GM21447 (cell line): ENCODE measurements around the gene CCDC82.

Experiments used
- ATAC-seq: cut with Tn5 transposase; IDR thresholded peaks from one replicate; pipeline ENCODE4 v1.9.1; 2021; ENCODE audit not compliant: unreplicated experiment

CCDC82 gene

GRCh38 chr11:96329855-96330510 is 59.7 kb downstream of the CCDC82 start:
- no peak for ATAC-seq

- ATAC-seq: no peak
Observed at GRCh38 chr11:96329419-96329818, 60.3 kb downstream of the CCDC82 start.

- no peak for ATAC-seq
Observed at GRCh38 chr11:96328395-96329010, 61.2 kb downstream of the CCDC82 start.

- no peak for ATAC-seq
Observed at GRCh38 chr11:96326959-96327358, 62.8 kb downstream of the CCDC82 start.

- ATAC-seq: no peak
Observed at GRCh38 chr11:96324912-96325311, 64.8 kb downstream of the CCDC82 start.

GRCh38 chr11:96323642-96323985 is 66.1 kb downstream of the CCDC82 start:
- ATAC-seq: no peak

- ATAC-seq: no peak
Observed at GRCh38 chr11:96322775-96323641, 66.7 kb downstream of the CCDC82 start.

- ATAC-seq: no peak
Observed at GRCh38 chr11:96321091-96321490, 68.6 kb downstream of the CCDC82 start.

- no peak for ATAC-seq
Observed at GRCh38 chr11:96319898-96320656, 69.6 kb downstream of the CCDC82 start.

- no peak for ATAC-seq
Observed at GRCh38 chr11:96318850-96319249, 70.9 kb downstream of the CCDC82 start.

- no peak for ATAC-seq
Observed at GRCh38 chr11:96318399-96318798, 71.3 kb downstream of the CCDC82 start.

- ATAC-seq: no peak
Observed at GRCh38 chr11:96317985-96318384, 71.7 kb downstream of the CCDC82 start.

GRCh38 chr11:96317571-96317970 is 72.1 kb downstream of the CCDC82 start:
- ATAC-seq: no peak

- ATAC-seq: no peak
Observed at GRCh38 chr11:96316869-96317268, 72.8 kb downstream of the CCDC82 start.

GRCh38 chr11:96315476-96315875 is 74.2 kb downstream of the CCDC82 start:
- ATAC-seq: no peak

GRCh38 chr11:96314326-96315020 is 75.2 kb downstream of the CCDC82 start:
- ATAC-seq: no peak

GRCh38 chr11:96313163-96313562 is 76.5 kb downstream of the CCDC82 start:
- no peak for ATAC-seq

- ATAC-seq: no peak
Observed at GRCh38 chr11:96311120-96311568, 78.6 kb downstream of the CCDC82 start.

- no peak for ATAC-seq
Observed at GRCh38 chr11:96310236-96310635, 79.5 kb downstream of the CCDC82 start.

- no peak for ATAC-seq
Observed at GRCh38 chr11:96309643-96310017, 80.1 kb downstream of the CCDC82 start.
